ENCODE results near the gene SSBP2.

- TF ChIP-seq, protein P1, sequence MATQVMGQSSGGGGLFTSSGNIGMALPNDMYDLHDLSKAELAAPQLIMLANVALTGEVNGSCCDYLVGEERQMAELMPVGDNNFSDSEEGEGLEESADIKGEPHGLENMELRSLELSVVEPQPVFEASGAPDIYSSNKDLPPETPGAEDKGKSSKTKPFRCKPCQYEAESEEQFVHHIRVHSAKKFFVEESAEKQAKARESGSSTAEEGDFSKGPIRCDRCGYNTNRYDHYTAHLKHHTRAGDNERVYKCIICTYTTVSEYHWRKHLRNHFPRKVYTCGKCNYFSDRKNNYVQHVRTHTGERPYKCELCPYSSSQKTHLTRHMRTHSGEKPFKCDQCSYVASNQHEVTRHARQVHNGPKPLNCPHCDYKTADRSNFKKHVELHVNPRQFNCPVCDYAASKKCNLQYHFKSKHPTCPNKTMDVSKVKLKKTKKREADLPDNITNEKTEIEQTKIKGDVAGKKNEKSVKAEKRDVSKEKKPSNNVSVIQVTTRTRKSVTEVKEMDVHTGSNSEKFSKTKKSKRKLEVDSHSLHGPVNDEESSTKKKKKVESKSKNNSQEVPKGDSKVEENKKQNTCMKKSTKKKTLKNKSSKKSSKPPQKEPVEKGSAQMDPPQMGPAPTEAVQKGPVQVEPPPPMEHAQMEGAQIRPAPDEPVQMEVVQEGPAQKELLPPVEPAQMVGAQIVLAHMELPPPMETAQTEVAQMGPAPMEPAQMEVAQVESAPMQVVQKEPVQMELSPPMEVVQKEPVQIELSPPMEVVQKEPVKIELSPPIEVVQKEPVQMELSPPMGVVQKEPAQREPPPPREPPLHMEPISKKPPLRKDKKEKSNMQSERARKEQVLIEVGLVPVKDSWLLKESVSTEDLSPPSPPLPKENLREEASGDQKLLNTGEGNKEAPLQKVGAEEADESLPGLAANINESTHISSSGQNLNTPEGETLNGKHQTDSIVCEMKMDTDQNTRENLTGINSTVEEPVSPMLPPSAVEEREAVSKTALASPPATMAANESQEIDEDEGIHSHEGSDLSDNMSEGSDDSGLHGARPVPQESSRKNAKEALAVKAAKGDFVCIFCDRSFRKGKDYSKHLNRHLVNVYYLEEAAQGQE (IDR thresholded peaks at IDR 0.05; ENCODE audit: insufficient read depth in 1 of 2, low read depth in 2 of 2, low read length in 2 of 2), result no peak
- TF ChIP-seq TAF1 (IDR thresholded peaks at IDR 0.05; ENCODE audit: borderline replicate concordance, insufficient read depth, low read length) (no peak), POLR2AphosphoS5 (IDR thresholded peaks at IDR 0.05; ENCODE audit: low read depth, low read length) (no peak), SIN3A (IDR thresholded peaks at IDR 0.05; ENCODE audit: borderline replicate concordance, insufficient read depth, low read length) (no peak), FOXP2 (optimal IDR thresholded peaks at IDR 0.05; ENCODE audit: borderline replicate concordance, extremely low read depth, extremely low read length, insufficient read depth) (no peak)
These were observed 28.4 kb upstream of the SSBP2 start for GRCh38 chr5:81779125-81779915.

Measured in PFSK-1 (cell line).